SIG-M5 treated with dmso at 0.1 percent for 504 hours (cell line): ENCODE measurements around the gene DCTD.

ENCODE experiments used
- DNase-seq: peaks from one replicate; lab custom pipeline; 2025; ENCODE audit not compliant: unreplicated experiment; lab: John Stamatoyannopoulos, UW

Gene DCTD

DNA sequence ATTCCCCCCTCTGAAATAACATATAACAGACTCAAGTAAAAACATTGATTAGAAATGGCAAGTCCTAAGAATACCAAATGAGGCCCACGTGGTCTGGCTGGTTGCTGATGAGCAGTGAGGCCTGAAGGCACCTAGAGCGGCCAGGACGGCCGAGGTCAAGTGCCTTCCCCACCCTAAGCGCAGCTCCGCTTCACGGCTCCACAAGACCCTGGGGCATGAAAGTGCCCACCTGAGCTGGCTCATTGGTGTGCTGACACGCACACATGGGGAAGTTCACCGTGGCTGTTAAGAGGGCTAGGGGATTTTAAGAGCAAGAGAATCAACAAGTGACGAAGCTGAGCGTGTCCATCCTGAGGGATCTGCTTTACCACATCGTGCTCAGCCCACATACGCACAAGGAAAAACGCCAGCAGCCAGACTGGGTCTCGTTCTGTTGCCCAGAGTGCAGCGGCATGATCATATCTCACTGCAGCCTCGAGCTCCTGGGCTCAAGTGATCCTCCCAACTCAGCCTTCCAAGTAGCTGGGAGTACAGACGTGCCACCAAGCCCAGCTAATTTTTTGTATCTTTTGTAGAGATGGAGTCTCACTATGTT is 22.4 kb downstream of the DCTD start:
- DNase-seq, result no peak

- no peak for DNase-seq
Measured at GRCh38 chr4:182893474-182894080, 23.6 kb downstream of the DCTD start.

GRCh38 chr4:182893047-182893446 is 24.1 kb downstream of the DCTD start:
- no peak for DNase-seq

DNA sequence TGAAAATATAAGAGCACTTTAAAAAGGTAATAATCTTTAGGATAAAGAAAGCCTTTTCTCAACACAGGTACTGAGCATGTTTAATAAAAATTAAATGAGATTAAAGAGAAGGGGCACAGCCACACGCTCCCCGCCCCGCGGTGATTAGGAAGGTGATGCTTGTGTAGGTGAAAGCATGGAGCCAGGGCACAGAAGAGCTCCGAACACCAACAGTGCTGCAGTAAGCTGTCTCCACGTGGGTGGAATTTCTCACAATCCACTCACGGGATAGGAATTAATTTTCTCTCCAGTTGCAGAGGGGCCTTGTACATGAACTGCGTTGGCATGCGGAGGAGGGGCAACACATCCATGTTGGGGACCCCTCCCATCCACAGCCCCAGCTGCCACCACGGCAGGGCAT is 27.0 kb downstream of the DCTD start:
- no peak for DNase-seq

GRCh38 chr4:182888891-182889290 is 28.3 kb downstream of the DCTD start:
- no peak for DNase-seq

DNA sequence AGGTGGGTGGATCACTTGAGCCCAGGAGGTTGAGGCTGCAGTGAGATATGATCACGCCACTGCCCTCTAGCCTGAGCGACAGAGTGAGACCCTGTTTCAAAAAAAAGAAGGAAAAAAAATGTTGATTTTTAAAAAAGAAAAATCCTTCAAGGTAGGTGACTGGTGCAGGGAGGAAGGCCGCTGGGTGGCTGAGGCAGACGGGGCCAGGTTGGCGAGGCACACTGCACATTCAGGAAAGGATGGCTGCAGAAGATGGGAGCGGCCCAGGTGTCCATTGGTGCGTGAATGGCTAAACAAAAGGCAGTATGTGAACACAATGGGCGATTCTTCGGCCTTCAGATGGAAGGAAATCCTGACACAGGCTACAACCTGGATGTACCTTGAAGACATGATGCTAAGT is 30.4 kb downstream of the DCTD start:
- DNase-seq, result no peak

DNA sequence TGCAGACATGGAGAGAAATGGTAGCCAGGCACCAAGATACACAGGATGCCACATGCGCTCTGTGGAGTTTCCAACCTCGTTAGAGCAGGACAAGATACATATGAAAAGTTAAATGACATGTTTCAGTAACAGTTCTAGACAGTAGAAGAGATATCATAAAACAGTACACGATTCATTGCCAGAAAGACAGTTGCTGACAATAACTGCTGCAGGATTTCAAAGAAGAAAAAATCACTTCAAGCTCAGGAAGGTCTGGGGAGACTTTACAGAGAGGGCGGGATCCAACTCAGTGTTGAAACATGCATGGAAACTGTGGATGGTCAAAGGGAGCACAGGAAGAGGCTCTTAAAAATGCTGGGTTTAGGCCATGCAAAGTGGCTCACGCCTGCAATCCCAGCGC is 31.0 kb downstream of the DCTD start:
- DNase-seq, result no peak

GRCh38 chr4:182885738-182886077 is 31.5 kb downstream of the DCTD start:
- no peak for DNase-seq

DNA sequence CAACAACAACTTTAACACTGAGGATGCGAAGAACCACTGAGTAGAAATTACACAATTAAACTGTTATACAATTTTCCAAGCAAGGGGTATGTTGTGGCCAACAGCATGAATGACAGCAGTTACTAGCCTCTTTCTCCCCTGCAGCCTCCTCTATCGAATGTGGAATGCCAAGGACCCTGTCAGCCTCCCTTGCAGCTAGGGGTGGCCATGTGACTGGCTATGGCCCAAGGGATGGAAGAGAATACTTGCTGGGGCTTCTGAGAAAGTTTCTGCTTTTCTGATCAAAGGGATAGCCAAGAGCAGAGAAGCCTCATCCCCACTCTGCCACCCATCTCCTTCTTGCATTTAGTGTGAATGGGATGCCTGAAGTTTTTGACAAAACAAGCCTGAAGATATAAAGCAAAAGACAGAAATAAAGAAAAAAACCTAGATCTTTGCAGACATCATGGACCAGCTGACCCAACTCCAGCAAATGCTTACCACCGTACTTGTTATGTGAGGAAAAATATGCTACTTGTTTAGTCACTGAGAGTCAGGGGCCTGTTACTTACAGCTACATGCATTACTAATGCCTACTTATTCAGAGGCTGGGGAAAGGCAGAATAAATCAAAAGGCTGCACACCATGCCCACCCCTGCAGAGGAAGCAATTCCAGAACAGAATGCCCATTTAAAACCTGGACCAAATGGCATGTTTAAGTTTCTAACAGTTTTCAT is 32.0 kb downstream of the DCTD start:
- DNase-seq, result no peak

DNA sequence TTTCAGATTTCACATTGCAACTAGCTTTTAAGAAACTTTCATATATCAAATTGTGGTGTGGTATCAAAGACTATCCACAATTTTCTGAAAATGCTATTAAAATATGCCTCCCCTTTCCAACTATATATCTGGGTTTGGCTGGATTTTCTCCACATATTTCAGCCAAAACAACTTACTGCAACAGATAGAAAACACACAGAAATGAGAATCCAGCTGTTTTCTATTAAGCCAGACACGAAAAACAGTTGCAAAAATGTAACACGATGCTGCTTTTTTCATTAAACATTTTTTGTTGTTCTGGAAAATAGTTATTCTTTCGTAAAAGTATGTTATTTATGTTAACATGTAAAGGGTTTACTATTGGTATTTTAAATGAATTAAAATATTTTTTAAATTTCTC is 33.1 kb downstream of the DCTD start:
- DNase-seq, result no peak

- no peak for DNase-seq
Measured at GRCh38 chr4:182883351-182883750, 33.8 kb downstream of the DCTD start.

GRCh38 chr4:182881914-182882313 is 35.3 kb downstream of the DCTD start:
- DNase-seq, result no peak

DNA sequence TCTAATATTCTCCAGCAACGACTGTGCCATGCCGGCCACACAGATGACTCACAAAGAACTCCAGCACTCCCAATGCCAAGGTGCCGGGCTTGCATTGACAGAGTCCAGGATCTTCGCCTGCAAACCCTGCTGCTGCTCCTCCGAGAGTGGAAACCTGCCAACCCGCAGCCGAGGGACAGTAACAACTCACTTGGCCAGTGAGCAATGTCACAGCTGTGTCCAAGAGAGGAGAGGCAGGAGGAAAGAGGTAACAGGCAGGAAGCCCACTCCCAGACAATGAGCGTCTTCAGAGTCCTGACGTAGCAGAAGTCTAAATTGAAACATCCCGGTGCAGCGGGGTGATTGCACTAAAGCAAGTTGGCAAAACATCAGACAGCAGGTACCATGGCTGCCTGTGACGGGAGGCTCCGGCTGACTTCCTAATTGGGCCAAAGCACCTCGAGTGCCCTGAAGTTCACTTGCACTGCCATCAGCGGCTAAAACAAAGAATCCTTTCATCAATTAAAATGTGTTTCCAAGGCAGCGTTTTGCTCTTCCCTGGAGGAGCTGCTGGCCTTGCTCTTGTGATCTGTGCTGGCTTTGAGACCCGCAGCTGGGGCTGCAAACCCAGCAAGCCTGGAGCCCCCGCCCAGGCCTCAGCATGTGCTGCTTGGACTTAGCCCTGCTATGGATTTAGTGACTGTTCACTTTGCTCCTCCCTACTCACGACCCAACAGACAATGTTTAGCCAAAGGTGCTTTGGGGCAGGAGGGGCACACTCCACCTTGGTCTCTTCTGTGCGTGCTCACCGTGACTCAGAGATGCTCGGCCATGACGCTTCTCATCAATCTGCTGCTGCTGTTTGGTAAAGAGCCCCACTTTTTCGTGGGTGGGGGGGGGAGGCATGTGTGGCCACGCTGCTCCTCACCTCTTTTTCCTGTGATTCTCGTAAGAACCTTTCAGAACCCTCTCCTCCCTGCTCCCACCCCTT is 36.5 kb downstream of the DCTD start:
- DNase-seq, result no peak

- DNase-seq, result no peak
Measured at GRCh38 chr4:182879913-182880312, 37.3 kb downstream of the DCTD start.

DNA sequence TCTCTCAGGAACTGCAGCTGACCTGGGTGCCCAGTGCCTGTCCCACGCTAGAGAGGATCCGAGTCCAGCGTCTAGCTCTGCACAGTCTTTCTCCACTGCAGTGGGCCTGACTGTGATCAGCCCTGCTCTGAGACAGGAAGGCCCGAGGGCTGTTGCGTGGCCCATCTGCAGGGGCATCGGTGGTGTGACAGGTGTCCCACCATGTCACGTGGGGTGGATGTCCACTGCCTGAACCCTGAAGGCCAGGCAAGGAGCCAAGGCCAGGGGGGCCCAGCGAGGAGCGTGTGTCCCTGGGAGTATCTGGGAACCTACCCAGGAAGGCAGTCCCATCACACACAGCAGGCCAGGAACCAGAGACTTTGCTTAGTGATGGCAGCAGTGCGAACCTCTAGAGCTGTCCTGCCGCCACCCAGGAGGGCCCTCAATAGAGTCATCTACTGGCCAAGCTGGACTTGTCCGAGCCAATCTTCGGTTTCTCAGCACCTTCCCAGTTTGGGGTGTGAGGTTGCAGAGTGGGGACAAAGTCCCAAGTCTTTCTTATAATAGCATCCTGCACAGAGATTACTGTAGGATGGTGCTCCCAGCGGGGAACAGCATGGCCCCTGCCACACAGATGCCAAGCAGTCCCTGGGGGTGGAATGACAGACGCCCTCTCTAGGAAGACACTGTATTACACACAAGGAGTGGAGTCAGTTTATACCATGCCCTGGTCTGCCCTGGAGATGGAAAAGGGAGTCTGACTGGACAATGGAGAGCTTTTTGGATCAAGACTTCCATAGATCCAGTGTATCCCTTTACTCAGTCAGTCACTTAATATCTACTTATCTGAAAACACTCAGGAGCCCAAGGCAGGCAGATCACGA is 38.3 kb downstream of the DCTD start:
- no peak for DNase-seq

GRCh38 chr4:182877326-182877883 is 39.8 kb downstream of the DCTD start:
- no peak for DNase-seq

- no peak for DNase-seq
Measured at GRCh38 chr4:182876427-182876826, 40.8 kb downstream of the DCTD start.

DNA sequence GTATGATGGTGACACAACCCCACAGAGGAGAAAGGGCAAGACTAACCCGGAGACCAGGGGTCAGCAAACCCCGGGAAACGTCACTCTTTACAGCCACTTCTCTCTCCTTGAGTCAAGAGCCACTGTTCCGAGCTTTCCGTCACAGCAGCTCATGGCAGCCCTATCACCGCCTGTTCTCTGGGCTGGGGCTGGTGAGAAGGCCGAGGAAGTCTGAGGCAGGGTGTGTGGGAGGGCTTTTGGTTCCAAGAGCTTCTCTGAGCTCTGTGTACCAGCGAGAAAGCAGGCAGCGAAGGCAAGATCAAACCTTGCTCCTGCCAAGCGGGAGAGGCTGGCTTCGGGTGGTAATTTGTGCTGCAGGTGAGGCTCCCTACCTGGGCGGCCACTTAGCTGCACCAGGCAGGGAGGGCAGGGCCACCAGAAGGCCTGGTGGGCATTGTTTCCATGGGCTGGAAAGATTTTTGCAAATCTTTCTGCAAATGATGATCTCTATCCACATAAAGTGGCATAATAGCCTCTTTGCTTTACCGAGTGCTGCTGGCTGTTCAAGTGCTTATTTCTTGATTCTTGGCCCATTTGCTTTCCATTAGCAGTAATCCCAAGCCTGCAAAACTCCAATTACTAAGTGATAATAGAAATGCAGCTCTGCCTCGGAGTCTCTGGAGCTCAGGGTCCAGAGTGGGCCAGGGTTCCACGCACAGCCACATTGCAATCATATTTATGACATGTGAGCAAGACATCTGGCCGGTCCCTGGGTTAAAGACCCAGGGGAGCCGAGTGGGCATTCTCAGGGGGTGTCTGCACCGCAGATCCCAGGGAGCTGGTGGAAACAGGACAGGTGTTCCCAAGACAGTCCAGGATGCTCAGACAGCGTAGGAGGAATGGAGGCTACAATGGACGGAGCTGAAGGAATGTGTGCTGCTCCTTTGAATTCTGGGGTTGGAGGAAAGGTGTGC is 41.5 kb downstream of the DCTD start:
- no peak for DNase-seq

GRCh38 chr4:182874797-182875345 is 42.3 kb downstream of the DCTD start:
- no peak for DNase-seq
